SK-N-MC (cell line): ENCODE measurements around the gene CD24.

Source experiments
- EZH2 ChIP-seq: fragments of 200-600 bp; sonication (generic); IDR thresholded peaks from one replicate; pipeline ENCODE4 v1.6.1; 2017; ENCODE audit warnings: antibody characterized with exemption
- FOXP2 ChIP-seq: optimal IDR thresholded peaks from 2 replicates; pipeline ENCODE3; 2011; ENCODE audit warnings: mild to moderate bottlenecking, moderate library complexity; ENCODE audit not compliant: insufficient read depth; ENCODE audit errors: extremely low read length, control extremely low read depth
- POLR2AphosphoS5 ChIP-seq: IDR thresholded peaks from 2 replicates; pipeline ENCODE4 v1.6.1; 2012; ENCODE audit warnings: mild to moderate bottlenecking, low read depth, low read length, borderline replicate concordance

GRCh38 chr6:106977246-106977645, 2.7 kb upstream of the CD24 start:
- no peak for TF ChIP-seq POLR2AphosphoS5
- no peak for TF ChIP-seq FOXP2
- no peak for TF ChIP-seq EZH2
